ENCODE results near the gene OR5L2.

DNA sequence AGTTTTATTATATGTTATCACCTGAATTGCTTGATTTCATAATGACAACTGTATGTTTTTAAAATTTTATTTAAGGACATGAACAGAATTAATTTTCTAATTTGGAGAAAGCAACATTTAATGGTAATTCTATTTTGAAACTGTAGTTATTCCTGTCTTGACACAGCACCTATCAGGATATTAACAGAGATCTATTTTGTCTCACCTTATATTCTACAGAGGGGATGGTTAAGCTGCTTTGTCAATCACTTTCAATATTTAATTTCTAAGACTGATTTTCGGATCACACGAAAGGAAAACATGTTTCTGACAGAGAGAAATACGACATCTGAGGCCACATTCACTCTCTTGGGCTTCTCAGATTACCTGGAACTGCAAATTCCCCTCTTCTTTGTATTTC is 11.4 kb downstream of the OR5L2 start, which contains the start of gene OR5D16:
- TF ChIP-seq, protein P1, sequence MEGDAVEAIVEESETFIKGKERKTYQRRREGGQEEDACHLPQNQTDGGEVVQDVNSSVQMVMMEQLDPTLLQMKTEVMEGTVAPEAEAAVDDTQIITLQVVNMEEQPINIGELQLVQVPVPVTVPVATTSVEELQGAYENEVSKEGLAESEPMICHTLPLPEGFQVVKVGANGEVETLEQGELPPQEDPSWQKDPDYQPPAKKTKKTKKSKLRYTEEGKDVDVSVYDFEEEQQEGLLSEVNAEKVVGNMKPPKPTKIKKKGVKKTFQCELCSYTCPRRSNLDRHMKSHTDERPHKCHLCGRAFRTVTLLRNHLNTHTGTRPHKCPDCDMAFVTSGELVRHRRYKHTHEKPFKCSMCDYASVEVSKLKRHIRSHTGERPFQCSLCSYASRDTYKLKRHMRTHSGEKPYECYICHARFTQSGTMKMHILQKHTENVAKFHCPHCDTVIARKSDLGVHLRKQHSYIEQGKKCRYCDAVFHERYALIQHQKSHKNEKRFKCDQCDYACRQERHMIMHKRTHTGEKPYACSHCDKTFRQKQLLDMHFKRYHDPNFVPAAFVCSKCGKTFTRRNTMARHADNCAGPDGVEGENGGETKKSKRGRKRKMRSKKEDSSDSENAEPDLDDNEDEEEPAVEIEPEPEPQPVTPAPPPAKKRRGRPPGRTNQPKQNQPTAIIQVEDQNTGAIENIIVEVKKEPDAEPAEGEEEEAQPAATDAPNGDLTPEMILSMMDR (optimal IDR thresholded peaks at IDR 0.05 in 1 of 3, IDR thresholded peaks at IDR 0.05 in 1 of 3, conservative IDR thresholded peaks at IDR 0.05 in 1 of 3; ENCODE audit: extremely low read depth in 1 of 3, insufficient read depth in 2 of 3, low read length in 3 of 3), result no peak
- no peak for TF ChIP-seq EZH2 (IDR thresholded peaks at IDR 0.05; ENCODE audit: low read length)
